PC-3 (cell line): Measurements from ENCODE around the gene DHRS7.

ENCODE experiments used
- EZH2 ChIP-seq: fragments of 300-600 bp; sonication (generic); IDR thresholded peaks from one replicate; pipeline ENCODE4 v1.6.1; 2017; ENCODE audit warnings: antibody characterized with exemption, mild to moderate bottlenecking, low read length; ENCODE audit not compliant: unreplicated experiment
- EZH2phosphoT487 ChIP-seq: fragments of 300-600 bp; sonication (generic); IDR thresholded peaks from 2 replicates; pipeline ENCODE4 v1.6.1; 2018; ENCODE audit warnings: mild to moderate bottlenecking, antibody characterized with exemption, low read length, borderline replicate concordance
- TF ChIP-seq, protein P1 (sequence below): fragments of 300-600 bp; sonication (generic); conservative IDR thresholded peaks from 2 replicates; pipeline ENCODE4 v1.5.1; 2017; ENCODE audit warnings: antibody characterized with exemption, low read depth, mild to moderate bottlenecking, low read length

GRCh38 chr14:60195179-60195810 is 30.1 kb upstream of the DHRS7 start:
- TF ChIP-seq, protein P1, sequence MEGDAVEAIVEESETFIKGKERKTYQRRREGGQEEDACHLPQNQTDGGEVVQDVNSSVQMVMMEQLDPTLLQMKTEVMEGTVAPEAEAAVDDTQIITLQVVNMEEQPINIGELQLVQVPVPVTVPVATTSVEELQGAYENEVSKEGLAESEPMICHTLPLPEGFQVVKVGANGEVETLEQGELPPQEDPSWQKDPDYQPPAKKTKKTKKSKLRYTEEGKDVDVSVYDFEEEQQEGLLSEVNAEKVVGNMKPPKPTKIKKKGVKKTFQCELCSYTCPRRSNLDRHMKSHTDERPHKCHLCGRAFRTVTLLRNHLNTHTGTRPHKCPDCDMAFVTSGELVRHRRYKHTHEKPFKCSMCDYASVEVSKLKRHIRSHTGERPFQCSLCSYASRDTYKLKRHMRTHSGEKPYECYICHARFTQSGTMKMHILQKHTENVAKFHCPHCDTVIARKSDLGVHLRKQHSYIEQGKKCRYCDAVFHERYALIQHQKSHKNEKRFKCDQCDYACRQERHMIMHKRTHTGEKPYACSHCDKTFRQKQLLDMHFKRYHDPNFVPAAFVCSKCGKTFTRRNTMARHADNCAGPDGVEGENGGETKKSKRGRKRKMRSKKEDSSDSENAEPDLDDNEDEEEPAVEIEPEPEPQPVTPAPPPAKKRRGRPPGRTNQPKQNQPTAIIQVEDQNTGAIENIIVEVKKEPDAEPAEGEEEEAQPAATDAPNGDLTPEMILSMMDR = peak; percentile 49
- no peak for TF ChIP-seq EZH2
- no peak for TF ChIP-seq EZH2phosphoT487
